Mucosa of descending colon (tissue), 3 donors: ENCODE data around the gene CCDC50. TPM values are rescaled to one million over a fixed set of nuclear protein-coding genes. Genes with fewer than 3 reads are reported as not detected.

Source experiments
- ATAC-seq: fragments of 200-7000 bp; cut with Tn5 transposase; one replicate; pipeline ENCODE4 v1.9.1; 2020; ENCODE audit warnings: mild to moderate bottlenecking, moderate library complexity
- DNase-seq, 3 donors: peaks; one replicate each; pipeline ENCODE4 v3.0.0-alpha.2; 2020
- H3K36me3 ChIP-seq: fragments of 200-600 bp; one replicate; pipeline ENCODE4 v1.8.0; 2021; ENCODE audit warnings: low read depth, mild to moderate bottlenecking
- H3K4me1 ChIP-seq: fragments of 200-600 bp; one replicate; pipeline ENCODE4 v1.8.0; 2021; ENCODE audit warnings: low read depth, mild to moderate bottlenecking
- H3K4me3 ChIP-seq: fragments of 200-600 bp; one replicate; pipeline ENCODE4 v1.8.0; 2021; ENCODE audit warnings: mild to moderate bottlenecking
- H3K9me3 ChIP-seq: fragments of 200-600 bp; one replicate; pipeline ENCODE4 v1.8.0; 2021; ENCODE audit warnings: mild to moderate bottlenecking
- CTCF ChIP-seq: fragments of 200-600 bp; IDR thresholded peaks from one replicate; pipeline ENCODE4 v1.8.0; 2022; ENCODE audit warnings: antibody characterized with exemption, mild to moderate bottlenecking
- intact Hi-C, 2 donors: fragments of 100-400 bp; cut with DNase I in 1 of 2; cut with micrococcal nuclease in 1 of 2; formaldehyde crosslinking; loops; one replicate each; pipeline versions ENCODE4 v1.11.0 to v1.11.1; 2022; cut with DNase I, micrococcal nuclease
- total RNA-seq, 3 donors: library from RNA; stranded (reverse); fragmentation: NEBNext Ultra II Directional in 2 of 3; extraction: Animal tissue kit (Norgen Biotek cat#: 25700) in 2 of 3; gene quantifications; one replicate each; pipeline versions ENCODE4 v1.2.1 to v1.2.4, GENCODE V29; 2021 to 2023
- donor health status: DM: no; HTN: no; CAD: no; lungs with moderate emphysema.
- donor health status: DM: no; HTN: no; CAD: no.
- donor health status: DM: no; HTN: yes; CAD: no.

The CCDC50 gene
- total RNA-seq, 3 donors from 2014 or later = 41.8 to 89.8 (median 60.2) TPM

DNA sequence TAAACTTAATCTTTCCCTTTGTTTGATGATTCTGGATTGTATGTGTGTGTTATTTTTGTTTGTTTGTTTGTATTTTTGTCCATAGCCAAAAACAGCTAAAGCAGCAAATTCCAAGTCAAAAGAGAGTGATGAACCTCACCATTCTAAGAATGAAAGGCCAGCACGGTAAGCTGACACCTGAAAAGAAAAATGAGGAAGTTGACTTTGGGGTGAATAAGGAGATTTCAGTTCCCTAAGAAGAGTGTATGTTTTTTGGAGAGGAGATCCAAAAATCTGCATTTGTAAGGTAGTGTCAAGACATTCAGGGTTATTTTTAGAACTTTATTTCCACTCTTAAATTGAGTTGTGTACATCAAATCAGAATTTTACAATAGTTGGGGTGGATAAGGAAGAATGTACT is 53.5 kb downstream of the CCDC50 start:
- Histone ChIP-seq H3K4me3 (no peak overlapping the region), H3K36me3 (no peaks in the 10 kb centered on the region), H3K4me1 (no peaks in the 10 kb centered on the region), H3K9me3 (no peaks in the 10 kb centered on the region)
- DNase-seq (no peak), ATAC-seq (no peak)
- no peak for TF ChIP-seq CTCF
- intact Hi-C loops = no loop called here

DNA sequence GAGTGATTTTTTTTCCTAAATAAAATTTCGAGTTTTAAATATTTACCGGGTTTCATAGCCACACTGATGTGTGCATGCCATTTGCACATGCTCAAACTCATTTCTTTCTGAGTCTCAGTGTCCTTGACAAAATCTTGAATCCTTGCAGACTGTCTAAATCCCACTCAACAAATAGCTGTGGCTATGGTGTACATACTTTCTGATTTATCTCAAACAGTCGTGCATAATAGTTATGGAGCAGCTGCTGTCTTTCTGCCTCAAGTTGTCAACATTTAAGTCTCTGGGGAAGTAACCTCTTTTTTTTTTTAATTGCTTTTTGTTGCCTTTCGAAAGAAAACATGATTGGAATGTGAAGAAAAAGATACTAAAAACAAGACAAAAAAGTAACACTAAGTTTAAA is 53.9 kb downstream of the CCDC50 start:
- ATAC-seq (no peak), DNase-seq (no peak)
- H3K4me1 ChIP-seq = no peaks in the 10 kb centered on the region
- H3K9me3 ChIP-seq = no peaks in the 10 kb centered on the region
- no peak overlapping the region for H3K4me3 ChIP-seq
- TF ChIP-seq CTCF = no peak
- H3K36me3 ChIP-seq = no peaks in the 10 kb centered on the region
- intact Hi-C loops = no loop called here

DNA sequence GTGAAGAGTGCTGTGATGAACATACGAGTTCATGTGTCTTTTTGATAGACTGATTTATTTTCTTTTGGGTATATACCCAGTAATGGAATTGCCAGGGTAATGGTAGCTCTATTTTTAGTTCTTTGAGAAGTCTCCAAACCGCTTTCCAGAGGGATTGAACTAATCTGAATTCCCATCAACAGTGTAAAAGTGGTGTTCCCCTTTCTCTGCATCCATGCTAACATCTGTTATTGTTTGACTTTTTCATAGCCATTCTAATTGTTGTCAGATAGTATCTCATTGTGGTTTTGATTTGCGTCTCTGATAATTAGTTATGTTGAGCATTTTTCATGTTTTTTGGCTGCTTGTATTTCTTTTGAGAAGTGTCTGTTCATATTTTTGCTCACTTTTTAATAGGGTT is 55.9 kb downstream of the CCDC50 start:
- TF ChIP-seq CTCF = no peak
- ATAC-seq (no peak), DNase-seq (no peak)
- Histone ChIP-seq H3K36me3 (no peaks in the 10 kb centered on the region), H3K4me1 (no peaks in the 10 kb centered on the region), H3K9me3 (no peaks in the 10 kb centered on the region), H3K4me3 (no peak overlapping the region)
- intact Hi-C loops = no loop called here

GRCh38 chr3:191387441-191388077 is 58.4 kb downstream of the CCDC50 start:
- no peak for ATAC-seq
- intact Hi-C loops = no loop called here
- DNase-seq = no peak
- Histone ChIP-seq H3K4me1 (no peaks in the 10 kb centered on the region), H3K9me3 (no peaks in the 10 kb centered on the region), H3K4me3 (no peak overlapping the region), H3K36me3 (no peaks in the 10 kb centered on the region)
- no peak for TF ChIP-seq CTCF

GRCh38 chr3:191388823-191389222 is 59.6 kb downstream of the CCDC50 start:
- Histone ChIP-seq H3K9me3 (no peaks in the 10 kb centered on the region), H3K4me1 (no peaks in the 10 kb centered on the region), H3K4me3 (no peak overlapping the region), H3K36me3 (no peaks in the 10 kb centered on the region)
- no peak for TF ChIP-seq CTCF
- intact Hi-C loops = no loop called here
- ATAC-seq = no peak
- DNase-seq = no peak

GRCh38 chr3:191390580-191390979 is 61.4 kb downstream of the CCDC50 start:
- intact Hi-C loops = no loop called here
- H3K36me3 ChIP-seq = no peaks in the 10 kb centered on the region
- no peaks in the 10 kb centered on the region for H3K9me3 ChIP-seq
- no peak for TF ChIP-seq CTCF
- ATAC-seq (no peak), DNase-seq (no peak)
- no peaks in the 10 kb centered on the region for H3K4me1 ChIP-seq
- no peak overlapping the region for H3K4me3 ChIP-seq
